GM10266 (cell line): ENCODE data around the gene TNNT2.
A peak's percentile ranks its signal among the peaks of the same experiment; 100 is the strongest.

Experiments used
- DNase-seq: peaks from one replicate; pipeline ENCODE4 v3.0.0; 2012; ENCODE audit errors: extremely low spot score
- CTCF ChIP-seq: IDR thresholded peaks from 2 replicates; pipeline ENCODE4 v1.5.1; 2012; ENCODE audit warnings: mild to moderate bottlenecking, low read depth; ENCODE audit not compliant: control insufficient read depth, insufficient read depth; ENCODE audit errors: missing control alignments

Gene TNNT2

GRCh38 chr1:201369209-201369608, 8.3 kb downstream of the TNNT2 start:
- no peak for TF ChIP-seq CTCF
- DNase-seq, result no peak

- TF ChIP-seq CTCF, result no peak
- DNase-seq, result no peak
Measured at GRCh38 chr1:201366696-201367095, 10.8 kb downstream of the TNNT2 start.

DNA sequence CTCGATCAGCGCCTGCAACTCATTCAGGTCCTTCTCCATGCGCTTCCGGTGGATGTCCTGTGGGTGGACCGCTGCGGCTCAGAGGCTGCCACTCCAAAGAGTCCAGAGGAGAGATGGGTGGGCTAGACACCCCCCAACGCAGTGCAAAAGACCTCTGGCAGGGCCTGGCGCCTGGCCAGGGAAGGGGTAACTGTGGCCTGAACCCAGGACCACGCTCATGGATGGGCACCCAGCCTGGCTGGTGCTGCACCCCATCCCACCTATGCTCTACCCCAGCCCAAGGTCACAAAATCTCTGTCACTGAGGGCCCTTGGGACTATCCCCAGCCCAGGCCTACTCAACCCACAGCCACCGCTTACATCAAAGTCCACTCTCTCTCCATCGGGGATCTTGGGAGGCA, 12.2 kb downstream of the TNNT2 start:
- no peak for TF ChIP-seq CTCF
- no peak for DNase-seq

DNA sequence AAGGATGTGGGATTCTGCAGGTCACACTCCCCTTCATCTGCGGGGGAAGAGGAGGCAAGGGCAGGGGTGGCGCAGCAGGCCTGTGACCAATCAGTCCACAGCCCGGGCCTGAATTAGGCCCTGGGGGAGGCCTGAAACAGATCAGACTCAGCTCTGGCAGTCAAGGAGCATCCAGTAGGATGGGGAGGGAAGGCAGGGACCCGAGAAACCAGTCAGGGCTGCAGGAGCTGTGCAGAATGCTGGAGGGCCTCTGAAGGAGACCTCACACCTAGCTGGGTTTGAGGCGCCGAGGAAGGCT, 12.7 kb downstream of the TNNT2 start:
- TF ChIP-seq CTCF, result no peak
- DNase-seq, result no peak

GRCh38 chr1:201363467-201363866, 14.0 kb downstream of the TNNT2 start:
- no peak for TF ChIP-seq CTCF
- DNase-seq, result no peak

- no peak for DNase-seq
- no peak for TF ChIP-seq CTCF
Measured at GRCh38 chr1:201362906-201363305, 14.6 kb downstream of the TNNT2 start.

DNA sequence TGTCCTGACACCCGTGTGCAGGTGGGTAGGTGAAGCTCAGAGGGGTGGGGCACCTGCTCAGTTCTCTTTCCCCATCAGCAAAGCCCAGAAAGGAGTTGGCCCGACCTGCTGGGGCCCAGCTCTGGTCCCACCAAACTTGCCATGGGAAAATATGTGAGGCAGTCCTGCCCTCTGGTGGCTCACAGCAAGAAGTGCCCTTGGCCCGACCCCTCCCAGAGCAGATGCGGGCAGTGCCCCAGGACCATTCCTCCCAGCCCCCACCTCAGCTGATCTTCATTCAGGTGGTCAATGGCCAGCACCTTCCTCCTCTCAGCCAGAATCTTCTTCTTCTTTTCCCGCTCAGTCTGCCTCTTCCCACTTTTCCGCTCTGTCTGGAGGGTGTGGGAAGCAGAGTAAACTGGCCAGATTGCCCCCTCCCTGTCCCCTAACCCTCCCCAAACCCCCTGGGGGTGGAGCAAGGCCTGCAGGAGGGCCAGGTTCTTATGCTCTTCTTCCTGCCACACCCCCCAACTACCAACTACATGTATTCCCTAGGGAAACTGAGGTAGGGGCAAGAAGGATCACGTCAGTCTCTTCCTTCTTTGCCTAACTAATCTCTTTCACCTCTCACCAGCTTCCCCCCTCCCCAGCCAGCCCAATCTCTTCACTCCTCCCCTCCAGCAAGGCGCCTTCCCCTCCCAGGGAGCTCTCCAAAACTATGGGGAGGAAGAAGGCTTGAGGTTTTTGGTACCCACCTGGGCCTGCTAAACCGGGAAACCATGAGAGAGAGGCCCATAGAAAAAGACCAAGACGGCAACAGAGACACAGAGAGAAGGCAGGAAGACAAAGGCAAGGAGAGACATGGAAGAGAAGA, 15.6 kb downstream of the TNNT2 start:
- TF ChIP-seq CTCF, result peak; percentile 76
- peak; percentile 74 for DNase-seq
